GM12878 (cell line): Measurements from ENCODE around the gene B4GALNT2. TPM values are rescaled to one million over a fixed set of nuclear protein-coding genes. Genes with fewer than 3 reads are reported as not detected.

Experiments used
- ATAC-seq: fragments of 200-7000 bp; cut with Tn5 transposase; 3 replicates; pipeline ENCODE4 v1.9.1; 2020; ENCODE audit warnings: mild to moderate bottlenecking, moderate library complexity
- BruUV-seq: library from RNA; stranded (reverse); fragments of 400-500 nt; replicated peaks from 2 replicates; lab custom pipeline; 2021; lab: Mats Ljungman, UMichigan
- CTCF ChIA-PET: fragments of 300-600 bp; sonication (Branson Sonifier 250); formaldehyde crosslinking; extraction: SDS; loops from one replicate; lab custom pipeline; 2021; ENCODE audit warnings: inconsistent platforms; lab: Yijun Ruan, JAX
- POLR2A ChIA-PET: fragments of 350-600 bp; formaldehyde crosslinking; extraction: SDS; loops from one replicate; lab custom pipeline; 2021; ENCODE audit warnings: inconsistent platforms; lab: Charles Lee
- RAD21 ChIA-PET: fragments of 300-600 bp; sonication (Branson Sonifier 250); formaldehyde crosslinking; loops from one replicate; lab custom pipeline; 2023; ENCODE audit warnings: antibody characterized with exemption; ENCODE audit not compliant: unreplicated experiment; lab: Charles Lee
- SMC1A ChIA-PET: fragments of 300-600 bp; sonication (Branson Sonifier 250); formaldehyde crosslinking; loops from one replicate; lab custom pipeline; 2023; ENCODE audit not compliant: unreplicated experiment, uncharacterized antibody; lab: Charles Lee
- DNase-seq: peaks from one replicate; pipeline ENCODE4 v3.0.0-alpha.2; 2011; ENCODE audit warnings: low read depth, low spot score
- FAIRE-seq: peaks from 3 replicates; lab custom pipeline; 2011; peaks lifted over from hg19 to GRCh38; lab: Jason Lieb, UNC
- H2AFZ ChIP-seq: 2 replicates; pipeline ENCODE4 v1.6.0; 2011; ENCODE audit warnings: low read depth, low read length, control low read depth; ENCODE audit not compliant: control insufficient read depth
- H3K27ac ChIP-seq: 2 replicates; pipeline ENCODE4 v1.5.1; 2011; ENCODE audit warnings: control low read depth; ENCODE audit not compliant: control insufficient read depth, insufficient read depth
- H3K27me3 ChIP-seq, 2 experiments: replicated peaks in 1 of 2; 2 replicates each; pipeline versions ENCODE4 v1.6.0 to v1.6.1; 2011; ENCODE audit warnings: low read length in 1 of 2; ENCODE audit not compliant: control insufficient read depth in 2 of 2, insufficient read depth in 2 of 2
- H3K36me3 ChIP-seq, 2 experiments: 2 replicates each; pipeline ENCODE4 v1.5.1; 2011; ENCODE audit warnings: low read length in 1 of 2; ENCODE audit not compliant: control insufficient read depth in 2 of 2, insufficient read depth in 2 of 2
- H3K4me1 ChIP-seq: 2 replicates; pipeline ENCODE4 v1.6.1; 2011; ENCODE audit warnings: mild to moderate bottlenecking, low read length, moderate library complexity, mixed read lengths; ENCODE audit not compliant: control insufficient read depth, insufficient read depth
- H3K4me2 ChIP-seq: 2 replicates; pipeline ENCODE4 v1.6.0; 2011; ENCODE audit warnings: control low read depth; ENCODE audit not compliant: control insufficient read depth, insufficient read depth
- H3K4me3 ChIP-seq: fragments of 200-600 bp; sonication (generic); 2 replicates; pipeline ENCODE4 v1.5.1; 2016
- H3K79me2 ChIP-seq: 2 replicates; pipeline ENCODE4 v1.6.0; 2011; ENCODE audit warnings: low read length; ENCODE audit not compliant: control insufficient read depth, insufficient read depth
- H3K9ac ChIP-seq: 2 replicates; pipeline ENCODE4 v1.8.0; 2011; ENCODE audit warnings: low read length, control low read depth, mixed read lengths; ENCODE audit not compliant: control insufficient read depth, insufficient read depth
- H3K9me3 ChIP-seq: replicated peaks from 3 replicates; pipeline ENCODE4 v1.5.1; 2011; ENCODE audit warnings: mild to moderate bottlenecking, low read length; ENCODE audit not compliant: control insufficient read depth, insufficient read depth
- H4K20me1 ChIP-seq: 2 replicates; pipeline ENCODE4 v1.6.0; 2011; ENCODE audit not compliant: control insufficient read depth, insufficient read depth
- BCLAF1 ChIP-seq: fragments of 450-650 bp; IDR thresholded peaks from 2 replicates; pipeline ENCODE4 v1.6.1; 2017; ENCODE audit warnings: antibody characterized with exemption, mild to moderate bottlenecking, moderate library complexity
- CBFB ChIP-seq: IDR thresholded peaks from 2 replicates; pipeline ENCODE4 v1.6.1; 2016; ENCODE audit warnings: antibody characterized with exemption, low read depth
- MEF2B ChIP-seq: fragments of 450-650 bp; IDR thresholded peaks from 2 replicates; pipeline ENCODE4 v1.6.1; 2018; ENCODE audit warnings: mild to moderate bottlenecking, moderate library complexity; ENCODE audit not compliant: partially characterized antibody, poor library complexity, severe bottlenecking
- NFIC ChIP-seq: IDR thresholded peaks from 2 replicates; pipeline ENCODE4 v1.6.1; 2012; ENCODE audit warnings: low read depth, mild to moderate bottlenecking, inconsistent platforms, low read length, moderate library complexity
- RBBP5 ChIP-seq: fragments of 200-600 bp; sonication (generic); conservative IDR thresholded peaks from 2 replicates; pipeline ENCODE4 v1.6.1; 2016
- SKIL ChIP-seq: fragments of 450-650 bp; IDR thresholded peaks from 2 replicates; pipeline ENCODE4 v1.6.1; 2017; ENCODE audit warnings: mild to moderate bottlenecking, low read depth, inconsistent platforms; ENCODE audit not compliant: poor library complexity, severe bottlenecking
- SMAD1 ChIP-seq: fragments of 450-650 bp; IDR thresholded peaks from 2 replicates; pipeline ENCODE4 v1.6.1; 2018; ENCODE audit warnings: mild to moderate bottlenecking, low read depth; ENCODE audit not compliant: partially characterized antibody
- SMAD5 ChIP-seq: IDR thresholded peaks from 2 replicates; pipeline ENCODE4 v1.6.1; 2016; ENCODE audit warnings: antibody characterized with exemption, low read depth
- STAT1 ChIP-seq: fragments of 450-650 bp; conservative IDR thresholded peaks from 2 replicates; pipeline ENCODE4 v1.6.1; 2014; ENCODE audit warnings: antibody characterized with exemption, mild to moderate bottlenecking
- TAF1 ChIP-seq: IDR thresholded peaks from 2 replicates; pipeline ENCODE4 v1.6.1; 2011; ENCODE audit warnings: mild to moderate bottlenecking, low read depth, low read length, borderline replicate concordance
- YY1 ChIP-seq: IDR thresholded peaks from 2 replicates; pipeline ENCODE4 v1.6.1; 2011; ENCODE audit warnings: low read depth, mild to moderate bottlenecking, low read length
- WGBS: methylation state at CpG from one replicate; pipeline ENCODE4 v1.1.6; 2016; ENCODE audit warnings: low lambda C conversion rate; ENCODE audit not compliant: insufficient replicate concordance, insufficient coverage; ENCODE audit errors: missing lambda C conversion rate; 5-methylcytosine and 5-hydroxymethylcytosine counted together
- in situ Hi-C: fragments of 300-500 bp; cut with MboI; formaldehyde crosslinking; loops from 9 replicates; pipeline ENCODE4 v1.14.3; 2018; ENCODE audit warnings: mixed read lengths
- intact Hi-C: fragments of 100-400 bp; cut with micrococcal nuclease; formaldehyde crosslinking; loops from one replicate; pipeline ENCODE4 v1.14.2; 2022; ENCODE audit not compliant: unreplicated experiment
- polyA plus RNA-seq, 11 experiments: library from polyadenylated mRNA; depleted of rRNA in 4 of 11; unstranded in 6 of 11; stranded (reverse) in 5 of 11; fragments of >200 nt; fragmentation: Nextera tagmentation in 4 of 11; fragmentation: Illumina TruSeq in 1 of 11; extraction: Ambion mirVana in 4 of 11; extraction: Trizol in 1 of 11; gene quantifications; 1 replicate in 1 of 11; 2 replicates in 10 of 11; pipeline versions ENCODE4 v1.2.1 to v1.2.3, GENCODE V29; 2011 to 2016; ENCODE audit warnings: inconsistent platforms in 2 of 11, missing spikeins in 2 of 11, low read depth in 1 of 11
- total RNA-seq, 4 experiments: library from RNA; depleted of rRNA in 3 of 4; stranded (reverse); fragments of >200 nt in 3 of 4; fragmentation: Illumina TruSeq in 1 of 4; extraction: Trizol in 1 of 4; gene quantifications; 2 replicates each; pipeline versions ENCODE4 v1.2.1 to v1.2.3, GENCODE V29; 2013 to 2021
- TF ChIP-seq, protein P1 (sequence below): fragments of 450-650 bp; formaldehyde crosslinking; IDR thresholded peaks from 2 replicates; pipeline ENCODE4 v1.4.0; 2020; ENCODE audit warnings: mild to moderate bottlenecking, moderate library complexity

The B4GALNT2 gene
- total and polyA plus RNA-seq, 10 of the 15 experiments (the other 5 are each of a cell fraction or from before 2014, with no cell fraction given): not detected

DNA sequence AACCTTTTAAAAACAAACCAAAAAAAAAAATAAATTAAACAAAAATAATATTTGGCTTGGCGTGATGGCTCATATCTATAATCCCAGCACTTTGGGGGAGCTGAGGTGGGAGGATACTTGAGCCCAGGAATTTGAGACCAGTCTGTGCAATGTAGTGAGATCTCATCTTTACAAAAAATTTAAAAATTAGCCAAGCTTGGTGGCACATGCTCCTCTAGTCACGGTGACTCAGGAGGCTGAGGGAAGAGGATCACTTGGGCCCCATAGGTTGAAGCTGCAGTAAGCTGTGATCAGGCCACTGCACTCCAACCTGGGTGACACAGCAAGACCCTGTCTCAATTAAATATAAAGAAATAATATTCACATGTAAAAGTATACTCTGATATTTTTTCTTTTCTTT is 65.6 kb downstream of the B4GALNT2 start (continued):
- TF ChIP-seq MEF2B: no peak
- TF ChIP-seq SMAD5: no peak
- TF ChIP-seq TAF1: no peak
- no peak for TF ChIP-seq NFIC
- no peak for TF ChIP-seq BCLAF1

- CTCF ChIA-PET: interaction anchor here (0.6 to 3.8 kb wide), 7 partner anchors 8 to 1151 kb away, joined by 3 to 20 read pairs (median 3); partner anchors contain the start of genes ABI3 and GNGT2
- Histone ChIP-seq H3K36me3 (no peaks in the 10 kb centered on the region), H3K4me1 (peaks cover 10% of the 10 kb centered on the region), H3K79me2 (no peaks in the 10 kb centered on the region), H4K20me1 (no peaks in the 10 kb centered on the region), H3K4me3 (no peak overlapping the region), H3K9me3 (no peaks in the 10 kb centered on the region), H3K4me2 (no peak overlapping the region), H3K9ac (no peak overlapping the region), H2AFZ (no peak overlapping the region), H3K27me3 (no peaks in the 10 kb centered on the region), H3K27ac (no peak overlapping the region)
- no TSS peak for BruUV-seq
- SMC1A ChIA-PET: interaction anchor here (1.6 to 12.1 kb wide), 2 partner anchors 14 to 26 kb away, joined by 7 to 354 read pairs; partner anchors contain the start of genes ABI3 and GNGT2
- FAIRE-seq (no peak), DNase-seq (no peak), ATAC-seq (no peak)
- RAD21 ChIA-PET: interaction anchor here (12.9 kb wide), 1 partner anchor 13 kb away, joined by 355 read pairs; the partner anchor contains the start of genes ABI3 and GNGT2
- 76% methylated on average over 13 of the region's 13 CpGs for WGBS
- in situ Hi-C loops: no loop called here
- intact Hi-C loops: no loop called here
- POLR2A ChIA-PET: interaction anchor here (1.3 to 16.8 kb wide), 2 partner anchors 8 to 13 kb away, joined by 3 to 537 read pairs; partner anchors contain the start of genes ABI3 and GNGT2
- TF ChIP-seq, protein P1, sequence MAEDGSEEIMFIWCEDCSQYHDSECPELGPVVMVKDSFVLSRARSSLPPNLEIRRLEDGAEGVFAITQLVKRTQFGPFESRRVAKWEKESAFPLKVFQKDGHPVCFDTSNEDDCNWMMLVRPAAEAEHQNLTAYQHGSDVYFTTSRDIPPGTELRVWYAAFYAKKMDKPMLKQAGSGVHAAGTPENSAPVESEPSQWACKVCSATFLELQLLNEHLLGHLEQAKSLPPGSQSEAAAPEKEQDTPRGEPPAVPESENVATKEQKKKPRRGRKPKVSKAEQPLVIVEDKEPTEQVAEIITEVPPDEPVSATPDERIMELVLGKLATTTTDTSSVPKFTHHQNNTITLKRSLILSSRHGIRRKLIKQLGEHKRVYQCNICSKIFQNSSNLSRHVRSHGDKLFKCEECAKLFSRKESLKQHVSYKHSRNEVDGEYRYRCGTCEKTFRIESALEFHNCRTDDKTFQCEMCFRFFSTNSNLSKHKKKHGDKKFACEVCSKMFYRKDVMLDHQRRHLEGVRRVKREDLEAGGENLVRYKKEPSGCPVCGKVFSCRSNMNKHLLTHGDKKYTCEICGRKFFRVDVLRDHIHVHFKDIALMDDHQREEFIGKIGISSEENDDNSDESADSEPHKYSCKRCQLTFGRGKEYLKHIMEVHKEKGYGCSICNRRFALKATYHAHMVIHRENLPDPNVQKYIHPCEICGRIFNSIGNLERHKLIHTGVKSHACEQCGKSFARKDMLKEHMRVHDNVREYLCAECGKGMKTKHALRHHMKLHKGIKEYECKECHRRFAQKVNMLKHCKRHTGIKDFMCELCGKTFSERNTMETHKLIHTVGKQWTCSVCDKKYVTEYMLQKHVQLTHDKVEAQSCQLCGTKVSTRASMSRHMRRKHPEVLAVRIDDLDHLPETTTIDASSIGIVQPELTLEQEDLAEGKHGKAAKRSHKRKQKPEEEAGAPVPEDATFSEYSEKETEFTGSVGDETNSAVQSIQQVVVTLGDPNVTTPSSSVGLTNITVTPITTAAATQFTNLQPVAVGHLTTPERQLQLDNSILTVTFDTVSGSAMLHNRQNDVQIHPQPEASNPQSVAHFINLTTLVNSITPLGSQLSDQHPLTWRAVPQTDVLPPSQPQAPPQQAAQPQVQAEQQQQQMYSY (CRISPR knock-in tag): no peak
- TF ChIP-seq RBBP5 (no peak), SKIL (no peak), CBFB (no peak), YY1 (no peak), STAT1 (no peak), SMAD1 (no peak)
Observed at GRCh38 chr17:49200423-49201083, 68.0 kb downstream of the B4GALNT2 start.
